GM19468 (cell line): Measurements from ENCODE around the gene TANC1.
A peak's percentile ranks its signal among the peaks of the same experiment; 100 is the strongest.

Experiments
- ATAC-seq: cut with Tn5 transposase; IDR thresholded peaks from one replicate; pipeline ENCODE4 v1.9.1; 2021; ENCODE audit warnings: mild to moderate bottlenecking, moderate library complexity, moderate number of reproducible peaks; ENCODE audit not compliant: unreplicated experiment; ENCODE audit errors: extremely low read depth

The TANC1 gene

DNA sequence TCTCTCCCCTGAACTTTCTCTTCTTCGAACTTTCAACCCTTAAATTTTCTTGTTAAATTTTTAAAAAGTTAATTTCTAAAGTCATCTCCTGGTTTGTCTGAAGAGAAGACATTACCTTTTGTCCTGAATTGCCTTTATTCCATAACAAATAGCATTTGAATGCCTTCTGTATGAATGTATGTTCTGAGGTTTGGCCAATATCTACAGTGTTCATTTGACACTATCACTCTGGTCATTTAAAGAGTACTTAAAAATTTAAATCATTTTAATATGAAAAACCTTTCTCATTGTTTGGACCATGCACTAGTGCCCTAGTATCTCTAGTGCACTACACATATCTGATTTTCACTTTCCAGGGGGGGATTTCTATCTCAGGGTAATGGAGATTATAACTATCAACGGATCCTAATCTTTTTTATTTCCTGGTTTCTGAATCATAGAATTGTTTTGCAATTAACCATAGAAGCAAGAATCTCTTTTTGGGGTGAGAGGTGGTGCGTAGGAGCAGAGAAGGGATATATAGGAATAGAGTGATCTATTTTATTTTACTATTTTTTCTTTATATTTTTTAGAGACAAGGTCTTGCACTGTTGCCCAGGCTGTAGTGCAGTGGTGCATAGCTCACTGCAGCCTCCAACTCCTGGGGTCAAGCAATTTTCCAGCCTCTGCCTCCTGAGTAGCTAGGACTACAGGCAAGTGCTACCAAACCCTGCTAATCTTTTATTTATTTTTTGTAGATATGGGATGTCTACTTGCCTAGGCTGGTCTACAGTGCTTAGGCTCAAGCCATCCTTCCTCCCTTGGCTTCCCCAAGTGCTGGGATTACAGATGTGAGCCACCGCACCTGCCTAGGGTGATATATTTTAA lies 25.5 kb downstream of the TANC1 start:
- no peak for ATAC-seq

DNA sequence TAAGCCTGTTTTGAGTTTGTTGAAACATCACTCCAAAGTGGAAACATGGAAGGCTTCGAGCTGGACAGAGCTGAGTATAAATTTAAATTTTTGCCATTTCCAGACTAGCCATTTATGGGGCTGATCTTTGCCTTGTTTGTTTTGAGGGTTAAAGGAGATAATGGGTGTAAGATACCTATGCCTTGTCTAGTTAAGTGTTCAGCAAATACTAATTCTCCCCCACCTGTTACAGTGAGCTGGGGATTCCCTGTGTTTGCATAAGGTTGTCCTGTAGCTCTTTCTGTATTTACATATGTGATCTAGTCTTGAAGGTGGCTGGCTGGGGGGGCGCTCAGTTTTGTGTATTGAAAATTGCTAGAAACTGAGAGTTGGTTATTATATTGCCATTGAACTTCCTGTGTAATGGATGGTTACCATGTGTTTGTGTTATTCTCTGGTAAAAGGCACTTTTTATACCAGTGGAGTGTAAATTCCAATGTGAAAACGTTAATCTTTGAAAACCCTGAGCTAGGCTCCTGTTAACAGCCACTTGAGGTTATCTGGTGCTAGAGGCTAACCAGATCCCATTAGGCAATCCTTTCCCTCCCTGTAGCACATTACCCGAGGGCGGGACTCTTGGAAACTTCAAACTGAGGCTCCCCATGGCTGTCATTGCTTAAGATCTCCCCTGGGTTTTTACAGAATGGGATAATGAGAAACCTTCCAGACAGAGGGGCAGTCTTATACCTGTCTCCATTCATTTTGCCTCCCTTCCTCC lies 26.7 kb downstream of the TANC1 start:
- ATAC-seq, result peak; percentile 38

DNA sequence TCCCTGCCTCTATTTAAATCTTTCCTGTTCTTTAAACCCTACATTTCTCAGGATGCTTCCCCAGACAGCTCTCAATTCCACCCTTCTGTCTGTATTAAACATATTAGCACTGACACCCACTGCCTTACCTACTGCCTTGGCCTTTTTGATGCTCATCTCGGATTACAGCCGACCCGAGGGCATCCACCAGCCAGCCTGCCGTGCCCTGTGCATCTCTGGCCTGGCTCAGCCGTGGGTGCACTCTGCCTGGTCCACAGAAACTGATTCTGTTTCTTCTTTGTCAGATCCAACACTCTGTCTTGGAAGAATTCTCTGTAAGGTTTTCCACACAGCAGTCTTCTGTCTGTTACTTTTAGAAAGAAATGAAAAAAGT lies 27.2 kb downstream of the TANC1 start:
- no peak for ATAC-seq

DNA sequence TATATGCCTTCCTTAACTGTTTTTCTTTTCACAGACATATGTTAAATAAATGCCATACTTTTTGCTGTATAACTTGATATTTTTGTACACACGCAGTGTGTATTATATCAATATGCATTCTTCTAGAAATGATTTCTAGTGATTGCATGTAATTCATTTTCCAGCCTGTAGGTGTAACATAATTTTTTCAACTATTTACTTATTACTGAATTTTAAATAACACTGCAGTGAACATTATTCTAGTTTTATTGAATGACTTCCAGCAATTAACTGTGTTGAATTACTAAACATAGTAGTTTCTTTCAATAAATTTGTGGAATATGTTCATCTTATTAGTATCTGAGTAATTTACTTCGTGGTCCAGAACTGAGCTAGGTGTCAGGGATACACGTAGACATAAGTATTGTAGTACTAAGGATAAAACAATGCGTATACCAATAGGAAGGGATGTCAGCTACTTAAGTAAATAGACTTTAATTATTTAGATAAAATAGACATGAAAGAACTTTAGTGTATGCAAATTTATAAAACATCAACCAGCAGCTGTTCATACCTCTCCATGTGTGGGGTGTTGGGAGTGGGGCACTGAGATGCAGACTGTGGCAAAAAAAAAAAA lies 28.0 kb downstream of the TANC1 start:
- no peak for ATAC-seq

DNA sequence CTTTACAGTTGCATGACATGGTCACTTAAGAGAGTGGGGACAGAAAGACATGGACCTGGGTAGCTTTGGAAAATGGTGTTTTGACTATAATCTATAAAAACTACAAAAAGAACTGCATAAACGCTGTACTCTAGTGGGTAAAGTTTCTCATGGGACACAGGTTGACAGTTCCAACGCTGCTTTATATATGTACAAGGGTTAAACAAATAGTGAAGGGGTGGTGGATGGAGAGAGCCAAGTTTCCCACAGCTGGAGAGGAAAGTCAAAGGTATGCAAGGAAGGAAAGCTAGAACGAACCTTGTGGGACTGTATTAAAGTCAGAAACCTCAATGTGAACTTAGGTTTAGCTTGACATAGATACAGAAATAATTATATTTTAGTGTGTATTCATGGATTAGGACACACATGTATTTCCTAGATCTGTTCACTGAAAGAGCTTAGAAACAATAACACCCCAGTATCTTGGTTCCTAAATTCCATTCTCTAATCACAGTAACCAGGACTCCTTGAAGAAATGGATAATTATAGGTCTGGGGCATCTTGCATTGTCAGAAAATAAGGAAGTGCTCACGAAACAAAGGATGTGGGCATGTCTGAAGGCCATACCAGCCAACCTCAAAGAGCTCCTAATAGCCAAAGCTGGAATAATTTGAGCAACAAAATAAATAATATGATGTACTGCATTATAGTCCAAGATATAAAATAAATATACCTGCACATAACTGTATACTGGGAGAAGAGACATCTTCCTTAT lies 28.8 kb downstream of the TANC1 start:
- no peak for ATAC-seq

DNA sequence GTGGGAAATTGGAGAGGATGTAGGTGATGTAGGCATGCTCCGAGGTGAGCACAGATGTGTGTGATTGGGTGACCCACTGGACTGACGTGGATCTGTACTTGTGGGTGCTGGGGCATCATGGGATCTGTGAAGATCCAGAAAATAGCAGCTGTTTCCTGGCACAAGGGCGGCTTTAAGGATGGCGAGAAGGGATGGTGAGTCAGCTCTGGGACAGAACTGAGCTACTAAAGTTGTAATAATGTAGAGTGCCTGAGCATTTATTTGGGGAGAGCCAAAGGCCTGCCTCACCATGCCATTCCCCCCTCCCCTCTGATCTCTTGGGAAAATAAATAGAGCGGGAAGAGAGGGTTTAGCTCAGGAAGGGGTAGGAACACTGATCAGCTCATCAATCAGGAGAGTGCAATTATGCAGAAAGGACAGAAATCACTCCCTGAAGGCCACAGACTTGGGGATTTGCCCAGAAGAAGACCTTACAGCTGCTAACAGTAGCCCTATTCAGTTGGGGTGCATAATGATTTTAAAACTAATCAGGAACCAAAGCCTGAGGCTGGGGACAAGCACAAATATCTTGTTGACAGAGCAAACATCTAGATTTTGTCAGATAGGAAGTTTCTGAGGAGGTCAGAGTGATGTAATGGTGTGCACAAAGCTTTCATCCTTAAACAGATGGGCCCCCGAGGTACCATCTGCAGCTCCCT lies 30.3 kb downstream of the TANC1 start:
- no peak for ATAC-seq

DNA sequence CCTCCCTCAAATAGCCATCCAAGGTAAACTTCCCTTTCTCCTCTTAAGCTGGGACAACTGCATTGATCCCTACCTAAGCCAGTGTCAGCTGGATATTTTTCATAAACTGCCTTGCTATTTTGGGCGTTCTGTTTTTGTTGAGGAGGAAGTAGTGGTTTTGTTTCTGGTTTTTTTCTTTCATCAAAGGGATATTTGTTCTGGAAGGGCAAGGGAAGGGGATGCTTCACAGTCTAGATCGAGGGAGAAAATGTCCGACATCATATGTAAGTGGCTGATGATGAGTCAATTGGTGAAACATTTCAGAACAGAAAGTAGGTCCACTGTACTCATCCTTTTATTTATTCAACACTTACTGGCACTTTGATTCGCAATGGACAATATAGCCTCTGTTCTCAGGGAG lies 31.0 kb downstream of the TANC1 start:
- no peak for ATAC-seq

DNA sequence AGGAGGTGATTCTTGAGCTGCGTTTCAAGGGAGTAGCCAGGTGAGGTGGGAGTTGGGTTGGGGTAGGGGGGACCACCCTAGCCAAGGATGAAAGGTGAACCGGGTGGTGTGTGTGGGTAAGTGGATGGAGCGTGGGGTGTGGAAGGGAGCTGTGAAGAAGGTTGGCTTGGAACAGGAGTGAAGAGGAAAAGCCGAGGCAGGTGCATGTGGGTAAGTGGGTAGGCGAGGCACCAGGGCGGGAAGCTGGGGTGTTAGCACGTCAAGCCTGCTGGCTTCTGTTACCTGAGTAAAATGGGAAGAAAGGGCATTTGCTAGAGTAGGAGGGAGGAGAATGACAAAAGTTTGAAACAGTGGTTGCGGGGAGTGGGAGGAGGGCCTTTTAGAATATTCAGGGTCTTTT lies 31.6 kb downstream of the TANC1 start:
- no peak for ATAC-seq

DNA sequence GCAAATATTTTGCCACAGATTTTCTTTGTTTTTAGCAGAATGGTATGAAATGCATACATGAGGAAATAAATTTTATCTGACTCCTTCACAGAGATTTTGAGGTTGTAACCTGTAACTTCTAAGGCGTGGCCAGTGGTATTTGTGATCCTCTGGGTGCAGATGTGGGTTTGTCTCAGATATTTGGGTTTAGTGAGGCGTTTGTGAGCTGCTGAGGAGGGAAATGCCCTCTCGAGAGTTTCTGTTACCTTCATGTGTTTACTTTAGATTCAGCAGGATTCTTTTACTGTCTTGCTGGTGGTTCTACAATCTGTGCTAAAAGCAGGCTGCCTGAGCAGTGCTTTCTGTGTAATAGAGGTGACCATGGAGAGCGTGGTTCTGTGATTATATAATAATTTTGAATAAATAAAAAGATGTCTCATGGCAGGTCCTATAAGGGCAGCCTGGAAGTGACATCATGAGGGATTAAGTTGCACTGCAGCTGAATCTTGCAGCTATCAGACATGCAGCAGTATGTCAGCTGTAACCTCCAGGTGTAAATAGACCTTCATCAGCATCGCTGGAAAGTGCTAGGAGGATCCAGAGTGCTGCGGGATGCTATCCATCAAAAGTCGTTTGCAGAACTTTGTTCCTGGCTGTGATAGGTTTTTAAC lies 34.1 kb downstream of the TANC1 start:
- ATAC-seq, result peak; percentile 71

DNA sequence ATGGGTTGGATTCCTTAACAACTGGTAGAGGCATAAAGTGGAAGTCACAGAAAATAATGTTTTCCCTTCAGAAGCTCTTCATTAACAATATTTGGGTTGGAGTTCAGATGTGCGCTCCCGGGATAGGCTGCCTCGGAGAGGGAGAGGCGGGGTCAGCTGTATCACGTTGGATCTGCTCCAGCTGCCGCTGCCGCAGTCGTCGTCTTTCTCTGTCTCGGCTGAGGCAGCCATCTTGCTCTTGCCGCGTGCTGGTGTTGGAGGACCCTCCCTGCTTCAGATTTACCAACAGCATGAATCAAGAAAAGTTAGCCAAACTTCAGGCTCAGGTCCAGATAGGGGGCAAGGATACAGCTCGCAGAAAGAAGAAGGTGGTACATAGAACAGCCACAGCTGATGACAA lies 35.1 kb downstream of the TANC1 start:
- ATAC-seq, result no peak

DNA sequence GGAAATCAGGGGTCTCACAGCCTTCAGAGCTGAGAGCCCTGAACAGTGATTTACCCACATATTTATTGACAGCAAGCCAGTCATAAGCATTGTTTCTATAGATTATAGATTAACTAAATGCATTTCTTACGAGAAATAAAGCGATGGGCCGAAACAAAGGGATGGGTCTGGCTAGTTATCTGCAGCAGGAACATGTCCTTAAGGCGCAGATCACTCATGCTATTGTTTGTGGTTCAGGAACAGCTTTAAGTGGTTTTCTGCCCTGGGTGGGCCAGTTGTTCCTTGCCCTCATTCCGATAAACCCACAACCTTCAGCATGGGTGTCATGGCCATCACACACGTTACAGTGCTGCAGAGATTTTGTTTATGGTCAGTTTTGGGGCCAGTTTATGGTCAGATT lies 36.4 kb downstream of the TANC1 start:
- no peak for ATAC-seq

DNA sequence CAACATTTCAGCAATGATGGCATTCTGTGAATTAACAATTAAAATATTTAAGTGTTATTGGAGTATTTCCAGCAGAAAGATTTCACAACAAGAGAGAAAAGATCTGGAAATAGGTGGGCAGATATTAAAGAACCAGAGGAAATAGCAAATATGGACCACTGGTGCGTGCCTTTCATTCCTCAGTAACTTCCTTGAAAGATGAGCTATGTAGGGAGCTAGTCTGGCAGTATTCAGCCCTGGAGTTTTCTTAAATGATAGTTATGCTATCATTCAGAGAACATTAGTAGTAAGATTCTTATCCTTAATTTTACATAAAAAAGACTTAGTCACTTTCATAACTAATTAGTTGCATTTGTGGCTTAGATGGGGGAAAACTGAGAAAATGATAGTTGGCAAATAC lies 41.5 kb downstream of the TANC1 start:
- no peak for ATAC-seq

DNA sequence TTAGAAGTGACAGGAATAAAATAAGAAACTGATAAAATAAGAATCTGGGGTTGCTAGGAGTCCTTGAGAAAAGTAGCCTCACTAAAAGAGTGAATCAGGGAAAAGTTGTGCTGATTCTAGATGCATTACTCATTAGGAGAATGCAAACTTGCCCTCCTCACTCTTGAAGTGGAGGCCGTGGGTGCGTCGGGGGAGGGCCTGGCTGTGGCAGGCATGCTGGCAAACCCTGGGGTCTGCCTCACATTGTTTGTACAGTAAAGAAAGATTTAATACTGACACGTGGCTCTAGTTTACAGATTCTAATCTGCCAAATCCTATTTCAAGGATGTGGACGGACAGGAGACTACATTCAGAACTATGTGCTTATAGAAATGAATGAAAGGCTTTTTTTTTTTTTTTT lies 41.9 kb downstream of the TANC1 start:
- no peak for ATAC-seq

DNA sequence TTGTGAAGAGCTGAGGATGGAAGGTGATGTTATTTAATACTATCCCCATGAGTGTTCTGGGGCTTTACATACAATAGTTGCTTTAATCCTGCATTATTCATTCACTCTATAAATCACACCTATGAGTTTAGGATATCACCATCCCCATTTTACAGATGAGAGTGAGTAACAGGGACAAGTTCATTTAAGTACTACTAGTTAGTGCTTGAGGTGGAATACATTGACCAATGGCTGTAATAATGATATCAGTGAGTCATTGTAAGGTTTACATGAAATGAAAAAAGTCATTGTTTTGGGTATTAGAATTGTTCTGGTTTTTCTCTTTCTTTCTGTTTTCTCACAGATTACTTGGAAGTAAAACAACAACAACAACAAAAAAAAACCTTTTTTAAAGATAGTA lies 42.5 kb downstream of the TANC1 start:
- ATAC-seq, result no peak

DNA sequence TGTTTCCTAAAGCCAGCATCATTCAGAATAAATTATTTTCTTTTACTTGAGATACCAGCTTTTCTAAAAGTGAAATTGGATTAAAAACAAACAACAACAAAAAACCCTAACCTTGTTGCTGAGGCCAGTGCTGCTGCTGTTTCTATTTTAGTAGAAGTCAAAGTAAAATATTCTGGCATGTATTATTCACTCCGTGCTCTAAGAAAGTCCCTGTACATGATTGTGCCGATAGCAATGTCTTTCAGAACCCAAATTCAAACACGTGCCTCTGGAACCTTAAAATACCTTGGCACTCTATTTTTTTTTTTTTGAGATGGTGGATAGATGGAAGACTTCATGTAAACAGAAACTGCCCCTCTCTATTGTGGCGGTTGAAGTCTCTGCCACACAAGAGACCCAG lies 43.7 kb downstream of the TANC1 start:
- ATAC-seq, result no peak

DNA sequence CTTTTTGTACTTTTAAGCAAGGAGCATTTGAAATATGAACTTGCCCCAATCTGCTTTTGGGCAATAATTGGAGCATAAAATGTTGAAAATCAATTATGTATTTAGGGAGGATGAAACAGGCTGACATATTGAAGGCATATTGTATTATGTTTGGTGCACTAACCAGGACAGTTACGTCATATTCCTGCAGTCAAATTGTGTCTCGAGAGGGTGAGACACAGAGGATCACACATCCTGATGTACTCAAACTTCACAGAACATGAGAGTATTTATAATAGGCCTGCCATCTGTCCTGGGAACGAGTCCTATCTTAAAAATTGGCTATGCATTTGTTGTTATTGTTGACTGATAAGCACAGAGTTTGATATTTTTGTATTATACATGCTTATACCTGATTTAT lies 44.7 kb downstream of the TANC1 start:
- no peak for ATAC-seq

DNA sequence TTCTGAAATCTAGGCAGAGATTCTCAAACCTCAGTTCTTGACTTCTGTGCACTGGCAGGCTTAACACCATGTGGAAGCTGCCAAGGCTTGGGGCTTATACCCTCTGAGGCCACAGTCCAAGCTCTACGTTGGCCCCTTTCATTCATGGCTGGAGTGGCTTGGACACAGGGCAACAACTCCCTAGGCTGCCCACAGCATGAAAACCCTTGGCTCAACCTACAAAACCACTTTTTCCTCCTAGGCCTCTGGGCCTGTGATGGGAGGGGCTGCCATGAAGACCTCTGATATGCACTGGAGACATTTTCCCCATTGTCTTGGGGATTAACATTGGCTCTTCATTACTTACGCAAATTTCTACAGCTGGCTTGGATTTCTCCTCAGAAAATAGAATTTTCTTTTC lies 46.7 kb downstream of the TANC1 start:
- ATAC-seq, result no peak

DNA sequence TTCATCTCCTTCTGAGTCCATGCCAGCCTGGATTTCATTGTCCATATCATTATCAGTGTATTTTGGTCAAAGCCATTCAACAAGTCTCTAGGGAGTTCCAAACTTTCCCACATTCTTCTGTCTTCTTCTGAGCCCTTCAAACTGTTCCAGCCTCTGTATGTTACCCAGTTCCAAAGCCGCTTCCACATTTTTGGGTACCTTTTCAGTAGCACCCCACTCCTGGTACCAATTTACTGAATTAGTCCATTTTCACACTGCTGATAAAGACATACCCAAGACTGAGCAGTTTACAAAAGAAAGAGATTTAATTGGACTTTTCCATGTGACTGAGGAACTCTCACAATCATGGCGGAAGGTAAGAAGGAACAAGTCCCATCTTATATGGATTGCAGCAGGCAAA lies 47.4 kb downstream of the TANC1 start:
- no peak for ATAC-seq

DNA sequence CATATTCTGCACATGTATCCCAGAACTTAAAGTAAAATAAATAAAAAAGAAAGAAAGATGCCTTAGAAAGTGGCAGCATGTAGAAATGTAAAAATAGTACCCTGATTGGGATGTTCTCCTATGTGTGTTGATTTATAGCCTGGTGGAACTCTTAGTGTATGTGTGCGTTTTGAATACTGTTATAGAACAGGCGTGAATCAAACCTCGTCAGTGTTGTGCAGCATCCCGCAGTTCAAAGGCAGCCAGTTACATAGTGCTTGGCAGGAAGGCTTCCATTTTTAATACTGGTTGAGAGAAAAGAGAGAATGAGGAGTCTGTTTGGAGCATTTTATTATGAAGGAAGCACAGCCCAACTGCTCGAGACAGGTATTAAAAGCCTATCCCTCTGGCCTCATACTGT lies 49.4 kb downstream of the TANC1 start:
- no peak for ATAC-seq

DNA sequence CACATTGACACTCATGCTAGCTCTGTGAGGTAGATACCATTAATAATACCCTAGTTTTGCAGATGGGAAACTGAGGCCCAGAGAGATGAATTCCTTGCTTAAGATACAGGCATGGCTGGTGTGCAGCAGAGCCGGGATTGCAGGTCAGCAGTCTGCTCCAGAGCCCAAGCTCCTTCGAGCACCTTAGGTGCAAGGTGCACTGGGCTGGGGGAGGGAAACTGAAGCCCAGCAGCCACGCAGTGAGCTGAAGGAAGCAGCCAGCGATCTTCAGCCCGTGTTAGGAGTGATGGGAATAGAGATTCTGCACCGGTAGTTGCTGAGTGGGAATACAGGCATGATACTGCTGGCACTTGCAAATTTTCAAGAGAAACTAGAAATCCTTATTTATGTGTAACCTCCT lies 50.6 kb downstream of the TANC1 start:
- no peak for ATAC-seq
